ENCODE results near the gene CSTB. TPM values are rescaled to one million over a fixed set of nuclear protein-coding genes. Genes with fewer than 3 reads are reported as not detected.

The CSTB gene
- total and polyA plus RNA-seq, 12 donors, result 9.5 to 143 (median 60.6) TPM

- no peak for TF ChIP-seq CTCF (IDR thresholded peaks at IDR 0.05)
Measured at GRCh38 chr21:43783098-43783700, 7.1 kb upstream of the CSTB start.

GRCh38 chr21:43782431-43783097 lies 6.5 kb upstream of the CSTB start:
- 78 to 83% (median 79%) methylated on average over 5 of the region's 5 CpGs for WGBS, 4 donors
- H3K9me3 ChIP-seq (replicated peaks in 1 of 3), result no peaks in the 10 kb centered on the region
- H3K36me3 ChIP-seq (replicated peaks in 1 of 2), result no peaks in the 10 kb centered on the region
- intact Hi-C loops (cut with DNase I), result no loop called here
- DNase-seq, result no peak
- no peak for TF ChIP-seq CTCF (IDR thresholded peaks at IDR 0.05)
- TF ChIP-seq POLR2A (IDR thresholded peaks at IDR 0.05), result no peak
- no peak overlapping the region for H3K27ac ChIP-seq
- H3K4me1 ChIP-seq (replicated peaks in 1 of 2), result no peaks in the 10 kb centered on the region
- H3K4me3 ChIP-seq, result no peak overlapping the region
- H3K27me3 ChIP-seq, result no peaks in the 10 kb centered on the region

More at GRCh38 chr21:43783098-43783700, 7.1 kb upstream of the CSTB start:
- Histone ChIP-seq H3K27me3 (no peaks in the 10 kb centered on the region), H3K36me3 (replicated peaks in 1 of 2) (no peaks in the 10 kb centered on the region), H3K4me3 (no peak overlapping the region), H3K4me1 (replicated peaks in 1 of 2) (no peaks in the 10 kb centered on the region), H3K9me3 (replicated peaks in 1 of 3) (no peaks in the 10 kb centered on the region), H3K27ac (no peak overlapping the region)
- DNase-seq, result peak in 1 of 7 donors; percentile 60
- WGBS, 4 donors, result 71 to 78% (median 72%) methylated on average over 16 to 17 of the region's 17 CpGs
- intact Hi-C loops (cut with DNase I), result no loop called here

GRCh38 chr21:43781846-43782245 lies 5.7 kb upstream of the CSTB start:
- Histone ChIP-seq H3K4me3 (no peak overlapping the region), H3K36me3 (replicated peaks in 1 of 2) (no peaks in the 10 kb centered on the region), H3K27me3 (no peaks in the 10 kb centered on the region), H3K4me1 (replicated peaks in 1 of 2) (no peaks in the 10 kb centered on the region), H3K27ac (no peak overlapping the region), H3K9me3 (replicated peaks in 1 of 3) (no peaks in the 10 kb centered on the region)
- TF ChIP-seq POLR2A (IDR thresholded peaks at IDR 0.05) (no peak), CTCF (IDR thresholded peaks at IDR 0.05) (no peak)
- intact Hi-C loops (cut with DNase I), result no loop called here
- WGBS, 4 donors, result 75 to 90% (median 82%) methylated on average over 6 of the region's 6 CpGs
- no peak for DNase-seq

GRCh38 chr21:43779660-43780059 lies 3.6 kb upstream of the CSTB start:
- H3K9me3 ChIP-seq (replicated peaks in 1 of 3), result no peaks in the 10 kb centered on the region
- no peaks in the 10 kb centered on the region for H3K36me3 ChIP-seq (replicated peaks in 1 of 2)
- no peak overlapping the region for H3K27ac ChIP-seq
- intact Hi-C loops (cut with DNase I), result no loop called here
- no peaks in the 10 kb centered on the region for H3K27me3 ChIP-seq
- DNase-seq, result no peak
- WGBS, 4 donors, result 82 to 93% (median 85%) methylated on average over 5 of the region's 5 CpGs
- TF ChIP-seq POLR2A (IDR thresholded peaks at IDR 0.05) (no peak), CTCF (IDR thresholded peaks at IDR 0.05) (no peak)
- H3K4me3 ChIP-seq, result no peak overlapping the region
- peaks cover 7 to 8% of the 10 kb centered on the region in 2 donors for H3K4me1 ChIP-seq (replicated peaks in 1 of 2)

Measured in adrenal gland (tissue), 12 donors.